ENCODE results near the gene SCN1A. TPM values are rescaled to one million over a fixed set of nuclear protein-coding genes. Genes with fewer than 3 reads are reported as not detected.
"Not testable (repeated sequence)": the region's sequence is repeated elsewhere in the genome, so short reads cannot be mapped to it uniquely, and the experiment has no call there.

SCN1A gene
- total RNA-seq, 1 donor from 2014 or later: not detected

DNA sequence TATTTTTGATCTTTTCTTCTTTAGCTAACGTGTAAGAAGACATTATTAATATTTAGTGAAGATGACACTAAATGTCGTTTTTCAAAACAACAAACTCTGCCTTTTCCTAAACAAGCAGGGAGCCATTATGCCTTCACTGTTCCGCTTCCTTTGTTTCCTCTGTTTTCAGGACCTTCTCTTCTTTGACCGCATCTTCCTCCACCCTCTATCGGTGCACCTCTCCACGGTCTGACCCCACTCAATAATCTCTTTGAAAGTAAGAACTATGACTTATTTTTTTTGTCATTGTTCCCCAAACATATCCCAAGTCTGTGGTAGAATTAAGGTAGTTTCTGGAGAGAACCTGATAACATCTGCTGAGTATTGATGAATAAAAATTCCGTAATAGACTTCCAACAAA, 5.8 kb upstream of the SCN1A start:
- intact Hi-C loops (cut with micrococcal nuclease): no loop called here
- peaks cover 2% of the 10 kb centered on the region for H3K27me3 Mint-ChIP-seq (ENCODE audit: insufficient read depth)
- H3K9me3 Mint-ChIP-seq: no peaks in the 10 kb centered on the region
- no peak for DNase-seq (ENCODE audit: low spot score)
- no peak overlapping the region for H3K27ac Mint-ChIP-seq
- no peaks in the 10 kb centered on the region for H3K4me1 Mint-ChIP-seq (ENCODE audit: low read depth)
- H3K36me3 Mint-ChIP-seq (ENCODE audit: low read depth): no peaks in the 10 kb centered on the region
- no peak overlapping the region for H3K4me3 Mint-ChIP-seq

- intact Hi-C loops (cut with micrococcal nuclease): loop anchor here (1.0 to 10.0 kb wide), 4 partner anchors 174 to 1135 kb away; no protein-coding TSS in a partner anchor
- Mint-ChIP-seq H3K4me3 (no peak overlapping the region), H3K27ac (no peak overlapping the region), H3K27me3 (ENCODE audit: insufficient read depth) (peaks cover 9% of the 10 kb centered on the region), H3K36me3 (ENCODE audit: low read depth) (no peaks in the 10 kb centered on the region), H3K9me3 (no peaks in the 10 kb centered on the region), H3K4me1 (ENCODE audit: low read depth) (no peaks in the 10 kb centered on the region)
- no peak for DNase-seq (ENCODE audit: low spot score)
These were observed 311 bp upstream of the SCN1A start for GRCh38 chr2:166128156-166128505.

DNA sequence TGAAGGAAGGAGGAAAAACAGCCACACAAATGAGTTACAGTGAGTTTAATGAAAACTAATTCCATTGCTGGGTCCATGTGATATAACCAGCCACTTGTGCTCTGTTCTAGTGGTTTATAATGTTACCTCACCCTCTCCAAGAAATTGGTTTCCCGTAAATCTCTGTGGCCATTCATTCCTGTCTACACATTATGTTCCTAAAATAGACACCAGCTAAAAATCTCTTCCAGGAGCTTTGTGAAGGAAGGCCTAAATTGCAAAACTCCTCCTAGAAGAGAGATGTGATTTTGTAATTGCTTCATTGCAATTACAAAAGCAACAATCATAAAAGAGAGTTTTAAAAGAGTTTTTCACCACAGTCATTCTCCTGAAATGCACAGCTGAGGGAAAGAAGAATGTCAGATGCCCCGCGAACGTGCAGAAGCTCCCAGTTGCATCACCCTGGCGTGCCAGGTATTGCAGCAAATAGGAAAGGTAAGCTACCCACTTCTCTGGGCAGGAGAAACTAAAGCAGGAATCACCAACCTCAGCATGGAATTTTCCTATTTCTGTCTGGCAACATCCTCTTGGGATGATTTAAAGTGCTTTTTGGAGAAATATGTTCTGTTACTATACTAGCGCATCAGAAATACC, 1.7 kb downstream of the SCN1A start:
- no peaks in the 10 kb centered on the region for H3K9me3 Mint-ChIP-seq
- H3K4me3 Mint-ChIP-seq: no peak overlapping the region
- intact Hi-C loops (cut with micrococcal nuclease): loop anchor here (10.0 kb wide), 1 partner anchor 251 kb away; no protein-coding TSS in a partner anchor
- no peak for DNase-seq (ENCODE audit: low spot score)
- no peak overlapping the region for H3K27ac Mint-ChIP-seq
- H3K4me1 Mint-ChIP-seq (ENCODE audit: low read depth): no peaks in the 10 kb centered on the region
- H3K27me3 Mint-ChIP-seq (ENCODE audit: insufficient read depth): peaks cover 12% of the 10 kb centered on the region
- no peaks in the 10 kb centered on the region for H3K36me3 Mint-ChIP-seq (ENCODE audit: low read depth)

DNA sequence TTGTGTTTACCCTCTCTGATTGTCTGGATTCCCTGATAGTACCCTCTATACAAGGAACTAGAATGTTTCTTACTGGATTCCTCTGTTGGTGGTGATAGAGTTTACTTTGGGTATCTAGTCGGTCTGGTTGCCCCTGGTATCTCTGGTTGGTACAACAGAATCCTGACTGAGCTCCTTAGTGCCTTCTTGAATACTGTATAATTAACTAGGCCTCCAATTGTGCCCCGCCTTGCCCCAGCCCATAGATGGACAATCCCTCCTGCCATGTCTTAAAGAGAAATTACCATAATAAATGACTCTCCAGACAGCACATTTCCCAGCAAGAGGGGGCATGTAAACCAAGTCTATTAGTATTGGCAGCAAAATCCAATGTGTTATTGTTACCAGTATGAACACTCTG, 2.3 kb downstream of the SCN1A start:
- H3K4me3 Mint-ChIP-seq: no peak overlapping the region
- H3K27ac Mint-ChIP-seq: no peak overlapping the region
- peaks cover 12% of the 10 kb centered on the region for H3K27me3 Mint-ChIP-seq (ENCODE audit: insufficient read depth)
- no peak for DNase-seq (ENCODE audit: low spot score)
- intact Hi-C loops (cut with micrococcal nuclease): loop anchor here (10.0 kb wide), 1 partner anchor 251 kb away; no protein-coding TSS in a partner anchor
- no peaks in the 10 kb centered on the region for H3K9me3 Mint-ChIP-seq
- H3K4me1 Mint-ChIP-seq (ENCODE audit: low read depth): no peaks in the 10 kb centered on the region
- no peaks in the 10 kb centered on the region for H3K36me3 Mint-ChIP-seq (ENCODE audit: low read depth)

DNA sequence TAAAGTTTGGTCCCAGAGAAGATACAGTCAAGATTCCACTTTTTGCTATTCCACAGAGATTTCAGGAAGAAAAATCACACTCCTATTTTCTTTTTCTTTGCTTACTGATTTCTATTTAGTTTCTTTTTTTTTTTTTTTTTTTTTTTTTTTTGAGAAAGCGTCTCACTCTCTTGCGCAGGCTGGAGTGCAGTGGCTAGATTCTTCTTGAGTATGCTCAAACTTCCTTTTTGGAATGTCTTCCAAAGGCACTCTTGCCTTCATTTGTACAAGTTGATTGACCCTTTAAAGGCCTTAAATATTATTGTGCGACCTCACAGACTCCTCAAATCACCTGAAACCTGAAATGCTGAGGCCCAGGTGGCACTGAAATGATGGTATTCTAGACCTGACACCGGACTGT, 9.6 kb downstream of the SCN1A start:
- no peaks in the 10 kb centered on the region for H3K4me1 Mint-ChIP-seq (ENCODE audit: low read depth)
- H3K4me3 Mint-ChIP-seq: no peak overlapping the region
- DNase-seq (ENCODE audit: low spot score): no peak
- H3K36me3 Mint-ChIP-seq (ENCODE audit: low read depth): no peaks in the 10 kb centered on the region
- H3K27ac Mint-ChIP-seq: no peak overlapping the region
- H3K27me3 Mint-ChIP-seq (ENCODE audit: insufficient read depth): peaks cover 3% of the 10 kb centered on the region
- H3K9me3 Mint-ChIP-seq: no peaks in the 10 kb centered on the region
- intact Hi-C loops (cut with micrococcal nuclease): no loop called here

GRCh38 chr2:166117491-166117890, 10.3 kb downstream of the SCN1A start:
- Mint-ChIP-seq H3K4me3 (no peak overlapping the region), H3K27ac (no peak overlapping the region), H3K36me3 (ENCODE audit: low read depth) (no peaks in the 10 kb centered on the region), H3K27me3 (ENCODE audit: insufficient read depth) (peaks cover 3% of the 10 kb centered on the region), H3K9me3 (no peaks in the 10 kb centered on the region), H3K4me1 (ENCODE audit: low read depth) (no peaks in the 10 kb centered on the region)
- intact Hi-C loops (cut with micrococcal nuclease): no loop called here
- no peak for DNase-seq (ENCODE audit: low spot score)

- no peak overlapping the region for H3K4me3 Mint-ChIP-seq
- no peaks in the 10 kb centered on the region for H3K27me3 Mint-ChIP-seq (ENCODE audit: insufficient read depth)
- DNase-seq (ENCODE audit: low spot score): no peak
- H3K4me1 Mint-ChIP-seq (ENCODE audit: low read depth): no peaks in the 10 kb centered on the region
- H3K9me3 Mint-ChIP-seq: no peaks in the 10 kb centered on the region
- H3K36me3 Mint-ChIP-seq (ENCODE audit: low read depth): no peaks in the 10 kb centered on the region
- intact Hi-C loops (cut with micrococcal nuclease): no loop called here
- no peak overlapping the region for H3K27ac Mint-ChIP-seq
These were observed 12.2 kb downstream of the SCN1A start for GRCh38 chr2:166115589-166115988.

DNA sequence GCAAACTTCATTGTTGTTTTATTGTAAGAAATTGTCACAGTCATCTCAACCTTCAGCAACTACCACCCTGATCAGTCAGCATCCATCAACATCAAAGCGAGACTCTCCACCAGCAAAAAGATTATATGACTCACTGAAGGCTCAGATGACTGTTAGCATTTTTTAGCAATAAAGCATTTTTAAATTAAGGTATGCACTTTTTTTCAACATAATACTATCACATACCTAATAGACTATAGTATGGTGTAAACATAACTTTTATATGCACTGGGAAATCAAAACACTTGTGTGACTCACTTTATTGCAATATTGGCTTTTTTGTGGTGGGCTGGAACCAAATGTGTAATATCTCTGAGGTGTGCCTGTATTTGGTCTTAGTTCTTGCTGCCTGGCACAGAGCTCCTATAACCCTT, 15.6 kb downstream of the SCN1A start:
- H3K36me3 Mint-ChIP-seq (ENCODE audit: low read depth): no peaks in the 10 kb centered on the region
- intact Hi-C loops (cut with micrococcal nuclease): no loop called here
- H3K4me1 Mint-ChIP-seq (ENCODE audit: low read depth): no peaks in the 10 kb centered on the region
- H3K27me3 Mint-ChIP-seq (ENCODE audit: insufficient read depth): no peaks in the 10 kb centered on the region
- no peak overlapping the region for H3K27ac Mint-ChIP-seq
- DNase-seq (ENCODE audit: low spot score): no peak
- no peak overlapping the region for H3K4me3 Mint-ChIP-seq
- H3K9me3 Mint-ChIP-seq: no peaks in the 10 kb centered on the region

DNA sequence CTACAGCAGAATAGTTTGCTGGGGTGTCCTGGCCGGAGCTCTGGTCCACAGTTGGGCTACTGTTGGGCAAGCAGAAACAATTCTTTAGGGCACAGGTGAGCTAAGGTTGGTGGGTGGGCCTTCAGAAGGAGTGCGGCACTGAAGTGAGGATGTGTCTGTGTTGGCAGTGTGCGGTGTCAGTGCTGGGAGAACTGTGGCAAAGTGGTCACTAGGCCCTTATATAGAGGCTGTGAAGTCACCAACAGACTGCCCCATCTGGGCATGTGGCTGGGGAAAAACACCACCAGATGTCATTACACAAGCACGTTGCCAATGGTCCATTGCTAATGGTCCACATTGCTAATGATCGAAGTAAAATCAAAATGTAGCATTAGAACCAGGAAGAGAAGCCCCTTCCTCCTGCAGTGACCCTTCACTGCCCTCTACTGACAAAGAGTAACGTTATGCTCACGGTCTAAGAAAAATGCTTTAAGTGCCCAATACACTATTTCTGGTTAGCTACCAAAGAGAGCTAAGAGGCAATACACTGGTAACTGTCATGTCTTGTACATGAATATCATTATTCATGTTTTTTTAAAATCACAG, 21.3 kb downstream of the SCN1A start:
- Mint-ChIP-seq H3K4me3 (no peak overlapping the region), H3K27me3 (ENCODE audit: insufficient read depth) (no peaks in the 10 kb centered on the region), H3K4me1 (ENCODE audit: low read depth) (no peaks in the 10 kb centered on the region), H3K27ac (no peak overlapping the region), H3K36me3 (ENCODE audit: low read depth) (no peaks in the 10 kb centered on the region), H3K9me3 (no peaks in the 10 kb centered on the region)
- intact Hi-C loops (cut with micrococcal nuclease): loop anchor here (5.0 kb wide), 1 partner anchor 154 kb away; the partner anchor contains the start of gene TTC21B
- DNase-seq (ENCODE audit: low spot score): no peak

DNA sequence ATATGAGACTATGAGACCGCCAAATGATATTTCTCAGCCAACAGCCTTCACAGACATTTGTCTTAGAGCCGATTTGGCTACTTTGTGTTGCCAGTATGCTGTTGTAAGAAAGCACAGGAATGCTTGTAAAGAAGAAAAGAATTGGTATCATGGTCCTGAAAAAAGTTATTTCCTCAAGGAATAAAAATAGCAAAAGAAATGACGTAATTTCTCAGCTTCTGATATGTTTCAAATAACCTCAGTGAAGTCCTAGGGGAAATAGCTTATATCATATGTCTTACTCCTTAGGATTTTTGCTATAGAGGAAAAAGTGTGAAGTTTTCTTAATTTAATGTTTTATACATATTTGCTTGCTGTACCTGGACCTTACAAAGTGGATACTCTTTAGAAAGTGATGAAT, 23.0 kb downstream of the SCN1A start:
- H3K36me3 Mint-ChIP-seq (ENCODE audit: low read depth): no peaks in the 10 kb centered on the region
- no peaks in the 10 kb centered on the region for H3K4me1 Mint-ChIP-seq (ENCODE audit: low read depth)
- no peak overlapping the region for H3K27ac Mint-ChIP-seq
- intact Hi-C loops (cut with micrococcal nuclease): loop anchor here (5.0 kb wide), 1 partner anchor 152 kb away; the partner anchor contains the start of gene TTC21B
- no peaks in the 10 kb centered on the region for H3K9me3 Mint-ChIP-seq
- no peak overlapping the region for H3K4me3 Mint-ChIP-seq
- no peaks in the 10 kb centered on the region for H3K27me3 Mint-ChIP-seq (ENCODE audit: insufficient read depth)
- DNase-seq (ENCODE audit: low spot score): no peak

GRCh38 chr2:166104084-166104483, 23.7 kb downstream of the SCN1A start:
- Mint-ChIP-seq H3K4me3 (no peak overlapping the region), H3K27ac (no peak overlapping the region), H3K9me3 (no peaks in the 10 kb centered on the region), H3K27me3 (ENCODE audit: insufficient read depth) (no peaks in the 10 kb centered on the region), H3K4me1 (ENCODE audit: low read depth) (no peaks in the 10 kb centered on the region), H3K36me3 (ENCODE audit: low read depth) (no peaks in the 10 kb centered on the region)
- DNase-seq (ENCODE audit: low spot score): no peak
- intact Hi-C loops (cut with micrococcal nuclease): no loop called here

GRCh38 chr2:166103277-166103676, 24.5 kb downstream of the SCN1A start:
- DNase-seq (ENCODE audit: low spot score); H3K27ac Mint-ChIP-seq; H3K9me3 Mint-ChIP-seq; intact Hi-C loops (cut with micrococcal nuclease); H3K27me3 Mint-ChIP-seq (ENCODE audit: insufficient read depth); H3K4me1 Mint-ChIP-seq (ENCODE audit: low read depth); H3K4me3 Mint-ChIP-seq; H3K36me3 Mint-ChIP-seq (ENCODE audit: low read depth): not testable (repeated sequence)

DNA sequence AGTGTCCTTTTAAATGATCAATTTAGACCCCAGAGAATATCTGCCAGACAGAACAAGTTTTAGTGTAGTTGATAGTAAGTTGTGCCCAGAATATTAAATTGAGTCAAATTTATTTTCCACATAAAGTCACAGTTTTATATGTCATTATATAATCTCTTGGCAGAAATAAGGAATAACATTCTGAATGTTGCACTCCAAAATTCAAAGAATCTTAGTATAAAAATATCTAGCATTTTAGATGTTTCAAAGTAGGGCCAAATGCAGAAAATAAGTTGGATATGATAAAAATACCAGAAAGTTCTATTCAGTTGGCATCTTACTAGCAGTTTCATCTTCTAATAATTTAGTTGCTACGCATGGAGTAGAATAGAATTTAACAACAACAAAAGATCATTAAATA, 33.5 kb downstream of the SCN1A start:
- intact Hi-C loops (cut with micrococcal nuclease): no loop called here
- Mint-ChIP-seq H3K9me3 (no peaks in the 10 kb centered on the region), H3K36me3 (ENCODE audit: low read depth) (no peaks in the 10 kb centered on the region), H3K27ac (no peak overlapping the region), H3K27me3 (ENCODE audit: insufficient read depth) (no peaks in the 10 kb centered on the region), H3K4me3 (no peak overlapping the region), H3K4me1 (ENCODE audit: low read depth) (no peaks in the 10 kb centered on the region)
- no peak for DNase-seq (ENCODE audit: low spot score)

DNA sequence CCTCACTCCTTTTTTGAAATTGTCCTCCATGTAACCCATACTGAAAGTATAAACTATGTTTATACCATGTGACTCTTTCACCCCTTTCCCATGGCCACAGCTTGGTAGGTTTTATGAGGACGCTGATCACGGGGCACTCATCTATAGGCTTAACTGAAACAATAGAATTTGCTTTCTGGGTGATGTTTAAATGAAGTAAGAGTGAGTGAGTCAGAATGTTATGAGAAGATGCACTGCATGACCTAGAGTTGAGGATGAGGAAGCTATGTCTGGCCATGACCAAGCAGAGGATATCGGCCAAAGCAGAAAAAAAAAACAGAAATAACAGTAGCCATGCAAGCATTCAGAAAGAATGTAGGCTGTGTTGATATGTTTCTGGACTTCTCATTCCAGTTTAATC, 34.9 kb downstream of the SCN1A start:
- Mint-ChIP-seq H3K27me3 (ENCODE audit: insufficient read depth) (no peaks in the 10 kb centered on the region), H3K4me3 (no peak overlapping the region), H3K4me1 (ENCODE audit: low read depth) (no peaks in the 10 kb centered on the region), H3K27ac (no peak overlapping the region), H3K36me3 (ENCODE audit: low read depth) (no peaks in the 10 kb centered on the region), H3K9me3 (no peaks in the 10 kb centered on the region)
- no peak for DNase-seq (ENCODE audit: low spot score)
- intact Hi-C loops (cut with micrococcal nuclease): no loop called here
